ENCODE measurements around the gene POTEM.
"Not testable (repeated sequence)": the region's sequence is repeated elsewhere in the genome, so short reads cannot be mapped to it uniquely, and the experiment has no call there.

- TF ChIP-seq CTCF, ZNF692 (tag by site-specific recombination; IDR thresholded peaks at IDR 0.05): not testable (repeated sequence)
Measured at GRCh38 chr14:19011703-19012102, 44.5 kb downstream of the POTEM start.
